GM04503 (cell line): ENCODE data around the gene PVALEF.

Source experiments
- DNase-seq: peaks from one replicate; pipeline ENCODE4 v3.0.0-alpha.2; 2012; ENCODE audit warnings: low read depth

The PVALEF gene

DNA sequence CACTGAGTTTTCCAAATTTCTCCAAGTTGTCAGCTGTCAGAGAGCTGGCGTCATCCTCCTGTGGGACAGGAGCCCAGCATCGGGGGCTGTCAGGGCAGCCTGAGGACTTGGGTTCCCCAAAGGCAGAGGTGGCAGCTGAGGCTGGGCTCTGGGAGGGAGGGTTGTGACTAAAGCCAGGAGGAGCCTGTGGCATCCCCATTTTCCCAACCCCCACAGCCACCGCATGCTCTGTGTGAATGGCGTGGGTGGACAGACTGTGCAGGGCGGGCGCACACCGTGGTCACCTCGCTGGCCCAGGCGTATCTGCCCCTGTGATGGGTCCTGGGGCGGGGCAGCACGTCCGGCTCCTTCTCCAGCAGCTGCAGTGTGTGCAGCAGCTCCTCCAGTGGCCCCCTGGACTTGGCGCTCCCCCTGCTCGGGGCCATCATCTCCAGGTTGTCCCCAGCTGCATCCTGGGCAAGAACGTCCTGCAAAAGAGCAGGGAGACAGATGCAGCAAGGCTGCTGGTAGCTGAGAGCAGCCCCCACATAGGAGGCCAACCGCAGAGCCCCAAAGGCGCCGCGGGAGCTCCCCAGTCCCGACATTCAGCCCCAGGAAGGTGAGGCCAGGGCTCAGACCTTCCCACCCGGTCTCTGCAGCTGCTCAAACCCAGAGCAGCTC, 32.7 kb downstream of the PVALEF start:
- DNase-seq, result no peak

GRCh38 chr17:81198826-81199481, 33.6 kb downstream of the PVALEF start:
- DNase-seq, result no peak

GRCh38 chr17:81199482-81199830, 34.1 kb downstream of the PVALEF start:
- DNase-seq, result no peak

- no peak for DNase-seq
Observed at GRCh38 chr17:81200201-81200600, 34.9 kb downstream of the PVALEF start.

- peak; percentile 23 for DNase-seq
Observed at GRCh38 chr17:81200695-81201580, 35.6 kb downstream of the PVALEF start.

GRCh38 chr17:81202318-81202717, 37.0 kb downstream of the PVALEF start:
- DNase-seq, result no peak

GRCh38 chr17:81203136-81203535, 37.8 kb downstream of the PVALEF start:
- no peak for DNase-seq

DNA sequence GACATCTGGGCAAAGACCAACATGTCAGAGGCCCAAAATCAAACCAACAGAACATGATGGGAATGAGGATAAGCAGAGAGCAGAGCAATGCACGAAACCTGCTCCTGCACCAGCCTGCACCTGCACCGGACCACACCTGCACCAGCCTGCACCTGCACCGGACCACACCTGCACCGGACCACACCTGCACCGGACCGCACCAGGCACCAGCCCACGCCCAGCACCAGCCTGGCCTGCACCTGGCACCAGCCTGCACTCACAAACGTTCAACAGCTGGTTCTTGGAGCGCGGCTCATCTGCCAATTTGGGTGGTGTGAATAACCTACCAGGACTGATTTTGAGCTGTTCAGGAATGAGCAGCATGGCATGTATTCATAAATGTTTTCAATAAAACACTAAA, 39.3 kb downstream of the PVALEF start:
- DNase-seq, result no peak

GRCh38 chr17:81206166-81206565, 40.9 kb downstream of the PVALEF start:
- no peak for DNase-seq

DNA sequence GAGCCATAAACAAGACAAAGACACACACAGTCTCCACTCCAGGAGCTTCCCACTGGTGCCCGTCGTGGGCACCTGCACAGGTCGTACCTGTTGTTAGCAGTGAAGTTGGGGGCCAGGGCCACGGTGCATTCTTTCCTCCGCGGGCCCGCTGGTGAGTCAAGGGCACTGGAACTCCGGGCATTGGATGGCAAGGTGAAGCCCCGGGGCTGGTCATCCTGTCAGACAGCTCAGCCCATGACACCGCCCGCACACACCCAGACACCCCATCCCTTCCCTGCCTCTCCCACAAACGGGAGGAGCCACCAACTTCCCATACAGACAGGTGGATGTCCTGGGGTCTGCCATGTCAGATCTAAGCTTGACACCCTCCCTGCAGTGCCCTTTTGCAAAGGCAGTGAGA, 41.4 kb downstream of the PVALEF start:
- no peak for DNase-seq

DNA sequence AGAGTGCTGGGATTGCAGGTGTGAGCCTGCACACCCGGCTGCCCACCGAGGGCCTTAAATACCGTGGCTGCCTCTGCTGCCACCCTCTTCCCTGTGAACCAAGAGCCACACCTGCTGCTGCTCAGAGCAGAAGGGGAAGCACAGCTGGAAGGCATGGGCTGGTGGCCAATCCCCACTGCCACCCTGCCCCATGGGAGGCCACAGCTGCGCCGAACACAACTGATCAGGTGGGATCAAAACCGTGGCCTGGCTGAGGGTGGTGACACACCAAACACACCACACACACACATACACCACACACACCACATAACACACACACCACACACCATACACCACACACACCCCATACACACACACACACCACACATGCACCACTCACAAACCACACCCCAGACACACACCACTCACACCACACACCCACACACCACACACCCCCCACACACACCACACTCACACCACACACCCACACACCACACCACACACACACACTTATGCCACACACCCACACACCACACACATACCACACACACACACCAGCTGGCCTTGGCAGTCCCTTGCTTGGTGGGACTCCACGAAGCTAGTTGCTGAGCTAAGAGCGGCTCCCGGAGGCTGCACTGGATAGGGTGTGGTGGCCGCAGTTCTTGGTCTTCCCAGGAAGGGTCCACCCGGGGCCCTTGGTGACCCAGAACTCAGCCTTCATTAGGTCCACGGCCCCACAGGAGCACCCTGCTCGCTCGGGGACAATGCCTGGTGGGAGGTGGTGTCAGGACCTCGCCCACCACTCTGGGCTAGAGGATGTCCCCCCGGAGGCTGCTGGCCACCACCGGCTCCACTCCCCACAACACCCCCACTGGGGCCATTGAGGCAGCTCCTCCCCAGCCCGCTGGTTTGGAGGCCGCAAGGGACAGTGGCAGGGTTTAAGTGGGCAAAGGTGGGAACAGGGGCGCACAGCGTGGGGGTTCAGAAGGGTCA, 42.6 kb downstream of the PVALEF start:
- no peak for DNase-seq

DNA sequence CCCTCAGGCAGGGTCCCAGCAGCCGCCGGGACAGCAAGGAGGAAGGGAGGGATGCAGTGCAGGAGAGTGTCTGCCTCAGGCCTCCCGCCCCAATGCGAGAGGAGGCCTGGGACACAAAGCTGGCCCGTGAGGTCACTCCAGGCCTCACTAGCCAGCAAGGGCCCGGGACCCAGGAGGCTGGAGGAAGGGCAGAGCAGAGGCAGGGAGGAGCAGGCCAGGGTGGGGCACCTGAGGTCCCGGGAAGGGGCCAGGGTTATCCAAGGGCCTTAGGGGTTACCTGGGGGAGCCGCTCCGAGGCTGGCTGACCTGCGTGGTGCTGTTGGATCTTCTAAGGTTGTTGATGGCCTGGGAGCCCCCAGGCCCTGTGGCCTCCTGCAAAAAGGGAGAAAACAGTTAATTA, 43.3 kb downstream of the PVALEF start:
- no peak for DNase-seq

GRCh38 chr17:81209141-81209540, 43.8 kb downstream of the PVALEF start:
- DNase-seq, result no peak

DNA sequence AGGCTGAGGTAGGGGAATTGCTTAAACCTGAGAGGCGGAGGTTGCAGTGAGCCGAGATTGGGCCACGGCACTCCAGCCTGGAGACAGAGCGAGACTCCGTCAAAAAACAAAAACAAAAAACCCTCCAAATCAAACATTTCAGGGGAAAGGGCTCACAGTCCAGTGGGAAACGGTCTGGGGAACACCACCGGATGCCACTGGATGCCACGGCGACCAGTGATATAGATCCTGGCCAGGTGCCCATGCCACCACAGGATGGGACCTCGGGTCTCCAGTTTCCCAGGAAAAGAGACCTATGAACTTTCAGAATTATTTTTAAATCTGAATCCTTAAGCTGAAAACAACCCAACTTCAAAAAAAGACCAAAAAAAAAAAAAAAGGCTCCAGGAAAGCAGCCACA, 45.2 kb downstream of the PVALEF start:
- DNase-seq, result no peak

GRCh38 chr17:81210868-81211267, 45.6 kb downstream of the PVALEF start:
- DNase-seq, result no peak

GRCh38 chr17:81212365-81212764, 47.1 kb downstream of the PVALEF start:
- DNase-seq, result no peak

- DNase-seq, result no peak
Observed at GRCh38 chr17:81213978-81214377, 48.7 kb downstream of the PVALEF start.

GRCh38 chr17:81217491-81217890, 52.2 kb downstream of the PVALEF start:
- DNase-seq, result no peak

- DNase-seq, result no peak
Observed at GRCh38 chr17:81218459-81218858, 53.2 kb downstream of the PVALEF start.

GRCh38 chr17:81218991-81219390, 53.7 kb downstream of the PVALEF start:
- DNase-seq, result no peak

DNA sequence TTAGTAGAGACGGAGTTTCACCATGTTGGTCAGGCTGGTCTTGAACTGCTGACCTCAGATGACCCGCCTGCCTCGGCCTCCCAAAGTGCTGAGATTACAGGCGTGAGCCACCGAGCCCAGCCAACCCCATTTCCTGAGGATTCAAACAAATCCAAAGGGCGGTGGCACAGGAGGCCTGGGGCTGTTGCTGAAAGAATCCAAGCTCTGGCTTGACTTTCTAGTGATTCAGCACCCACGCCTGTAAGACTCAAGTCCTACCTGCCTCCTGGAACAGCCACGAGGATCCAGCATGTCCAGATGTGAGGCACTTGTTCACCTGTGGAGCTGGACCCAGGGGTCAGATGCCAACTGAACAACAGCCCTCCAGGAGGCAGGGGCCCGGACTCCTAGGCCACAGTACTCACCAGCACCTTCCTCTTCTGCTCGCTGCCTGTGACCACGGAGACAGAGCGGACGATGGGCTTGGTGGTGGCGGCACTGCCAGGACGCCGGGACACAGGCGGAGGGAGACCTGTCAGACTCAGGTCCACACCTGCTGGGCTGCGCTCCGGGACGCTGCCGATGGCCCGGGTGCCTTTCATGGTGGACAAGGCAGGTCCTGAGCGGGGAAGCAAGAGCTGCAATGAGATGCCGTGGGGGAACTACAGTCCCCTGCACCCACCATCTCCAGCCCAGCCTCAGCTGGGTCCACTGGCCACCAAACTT, 54.3 kb downstream of the PVALEF start:
- DNase-seq, result no peak
